ENCODE results near the gene DNMBP. TPM values are rescaled to one million over a fixed set of nuclear protein-coding genes. Genes with fewer than 3 reads are reported as not detected.

DNMBP gene
- polyA plus RNA-seq (2013, experiment 1 of 2; ENCODE audit: insufficient read length): 13.7 TPM
- polyA plus RNA-seq (2013, experiment 2 of 2; ENCODE audit: insufficient read length): 13.5 TPM

- peak; percentile 86 for DNase-seq
Observed at GRCh38 chr10:100009793-100010676, at the start of gene DNMBP. DNMBP (minus strand) TSS chr10:100009947; CDS start chr10:99972124, 37,823 bp downstream.

- DNase-seq: no peak
Observed at GRCh38 chr10:100057948-100058347, 48.2 kb upstream of the DNMBP start.

DNA sequence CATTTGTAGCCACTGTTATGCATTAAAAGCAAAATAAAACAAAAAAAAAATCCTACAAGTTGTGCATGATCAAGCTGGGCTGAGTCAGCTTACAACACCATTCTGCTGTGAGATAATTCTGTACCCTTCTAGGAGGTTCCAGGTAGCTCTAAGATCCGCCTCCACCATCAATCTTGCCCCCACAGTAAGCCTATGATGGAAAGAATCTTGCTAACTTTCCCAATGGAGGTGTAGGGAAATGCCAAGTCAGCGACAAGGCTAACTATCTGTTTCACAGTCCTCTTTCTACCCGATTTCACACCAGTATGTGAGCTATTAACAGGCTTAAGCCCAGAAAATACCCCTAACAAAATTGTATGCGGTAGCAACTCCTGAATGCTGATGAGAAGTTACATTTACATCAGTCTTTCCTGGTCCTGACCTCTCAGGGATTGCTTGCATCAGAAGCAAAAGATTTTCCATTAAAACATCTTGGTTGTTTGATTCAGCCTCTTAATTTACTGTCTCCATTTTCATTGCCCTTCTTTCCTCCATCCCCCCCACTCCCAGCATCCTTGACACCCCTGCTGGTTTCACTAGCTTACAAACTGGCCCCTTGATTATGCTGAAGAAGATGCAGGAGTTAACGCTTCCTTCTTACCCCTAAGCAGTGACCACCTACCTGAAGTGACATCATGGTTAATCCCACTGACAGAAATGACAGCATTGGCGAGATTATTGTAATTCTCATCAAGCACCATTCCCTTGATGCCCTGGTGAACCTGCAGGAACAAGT is 44.1 kb upstream of the DNMBP start:
- DNase-seq: no peak

DNA sequence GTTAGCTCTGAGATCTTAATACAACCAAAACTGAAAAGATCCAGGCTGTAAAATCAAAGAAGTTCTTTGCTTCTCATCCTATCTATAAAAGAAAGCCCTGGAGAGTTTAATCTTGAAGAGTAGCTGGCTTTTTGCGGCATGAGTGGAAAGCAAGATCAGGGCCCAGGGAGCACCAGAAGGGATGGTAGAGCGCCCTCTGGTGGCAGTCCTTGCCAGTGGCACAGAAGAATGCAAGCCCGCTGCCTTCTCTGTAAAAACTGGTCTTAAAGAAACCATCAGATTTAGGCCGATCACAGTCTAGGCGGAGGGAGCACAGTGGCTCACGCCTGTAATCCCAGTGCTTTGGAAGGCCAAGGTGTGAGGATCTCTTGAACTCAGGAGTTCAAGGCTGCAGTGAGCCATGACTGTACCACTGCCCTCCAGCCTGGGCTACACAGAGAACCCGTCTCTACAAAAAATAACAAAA is 36.3 kb upstream of the DNMBP start:
- DNase-seq: peak; percentile 78

GRCh38 chr10:100045592-100045991 is 35.8 kb upstream of the DNMBP start:
- no peak for DNase-seq

- peak; percentile 22 for DNase-seq
Observed at GRCh38 chr10:100043796-100044195, 34.0 kb upstream of the DNMBP start.

DNA sequence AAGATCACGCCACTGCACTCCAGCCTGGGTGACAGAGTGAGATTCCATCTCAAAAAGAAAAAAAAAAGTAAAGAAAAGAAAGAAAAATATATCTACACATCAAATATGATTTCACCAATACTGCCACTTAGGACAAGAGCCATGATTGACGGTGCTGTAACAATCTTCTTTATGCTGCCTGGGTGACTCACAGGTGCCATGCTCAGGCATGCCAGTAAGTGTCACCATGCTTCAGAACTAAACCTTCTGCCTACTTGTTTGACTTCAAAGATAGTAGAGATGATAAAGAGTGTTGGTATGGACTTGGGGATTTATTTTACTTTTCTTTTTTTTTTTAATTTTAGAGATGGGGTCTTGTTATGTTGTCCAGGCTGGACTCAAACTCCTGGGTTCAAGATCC is 33.6 kb upstream of the DNMBP start:
- no peak for DNase-seq

GRCh38 chr10:100041306-100042002 is 31.7 kb upstream of the DNMBP start:
- DNase-seq: no peak

- DNase-seq: no peak
Observed at GRCh38 chr10:100038561-100039071, 28.9 kb upstream of the DNMBP start.

DNA sequence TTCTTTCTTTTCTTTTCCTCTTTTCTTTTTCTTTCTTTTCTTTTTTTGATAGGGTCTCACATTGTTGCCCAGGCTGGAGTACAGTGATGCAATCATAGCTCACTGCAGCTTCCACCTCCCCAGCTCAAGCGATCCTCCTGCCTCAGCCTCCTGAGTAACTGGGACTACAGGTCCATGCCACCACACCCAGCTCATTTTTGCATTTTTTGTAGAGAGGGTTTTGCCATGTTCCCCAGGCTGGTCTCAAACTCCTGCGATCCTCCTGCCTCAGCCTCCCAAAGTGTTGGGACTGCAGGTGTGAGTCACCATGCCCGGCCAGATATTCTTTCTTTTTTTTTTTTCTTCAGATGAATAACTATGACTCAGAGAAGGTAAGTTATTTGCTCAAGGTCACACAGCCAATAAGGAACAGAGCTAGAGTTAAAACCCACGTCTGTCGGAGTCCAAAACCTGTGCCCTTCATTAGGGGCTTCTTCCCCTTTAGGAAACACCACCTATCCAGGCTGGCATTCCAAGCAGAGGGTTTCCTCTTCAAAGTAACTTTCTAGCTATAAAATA is 28.1 kb upstream of the DNMBP start:
- DNase-seq: no peak

DNA sequence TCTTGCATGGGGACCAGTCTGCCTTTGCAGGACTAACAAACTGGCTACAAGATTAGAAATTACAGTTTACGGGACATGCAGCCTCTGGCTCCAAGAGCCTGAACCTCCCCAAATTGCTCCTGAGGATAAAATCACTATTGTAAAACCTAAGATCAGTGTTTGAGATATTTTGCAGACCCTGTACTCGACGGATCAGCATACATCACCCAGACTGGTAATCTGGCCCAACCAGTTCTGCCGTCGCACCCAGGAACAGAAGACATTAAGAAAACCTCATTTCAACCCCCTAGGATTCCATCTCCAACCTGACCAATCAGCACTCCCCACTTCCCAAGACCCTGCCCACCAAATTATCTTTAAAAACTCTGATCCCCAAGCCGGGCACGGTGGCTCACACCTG is 27.1 kb upstream of the DNMBP start:
- DNase-seq: no peak

GRCh38 chr10:100033766-100034418 is 24.1 kb upstream of the DNMBP start:
- no peak for DNase-seq

DNA sequence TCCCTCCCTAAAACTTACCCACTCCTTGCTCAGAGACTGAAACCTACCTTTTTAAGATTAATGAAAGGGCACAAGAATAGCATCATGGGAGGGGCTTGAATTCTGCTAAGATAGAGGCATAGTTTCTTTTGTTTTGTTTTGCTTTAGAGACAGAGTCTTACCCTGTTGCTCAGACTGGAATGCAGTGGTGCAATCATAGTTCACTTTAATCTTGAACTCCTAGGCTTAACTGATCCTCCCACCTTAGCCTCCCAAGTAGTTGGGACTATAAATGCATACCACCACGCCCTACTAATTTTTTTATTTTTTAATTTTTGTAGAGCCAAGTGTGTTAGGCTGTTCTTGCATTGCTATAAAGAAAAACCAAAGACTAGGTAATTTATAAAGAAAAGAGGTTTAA is 17.7 kb upstream of the DNMBP start:
- DNase-seq: no peak

- no peak for DNase-seq
Observed at GRCh38 chr10:100025576-100025975, 15.8 kb upstream of the DNMBP start.

GRCh38 chr10:100024748-100025147 is 15.0 kb upstream of the DNMBP start:
- no peak for DNase-seq

DNA sequence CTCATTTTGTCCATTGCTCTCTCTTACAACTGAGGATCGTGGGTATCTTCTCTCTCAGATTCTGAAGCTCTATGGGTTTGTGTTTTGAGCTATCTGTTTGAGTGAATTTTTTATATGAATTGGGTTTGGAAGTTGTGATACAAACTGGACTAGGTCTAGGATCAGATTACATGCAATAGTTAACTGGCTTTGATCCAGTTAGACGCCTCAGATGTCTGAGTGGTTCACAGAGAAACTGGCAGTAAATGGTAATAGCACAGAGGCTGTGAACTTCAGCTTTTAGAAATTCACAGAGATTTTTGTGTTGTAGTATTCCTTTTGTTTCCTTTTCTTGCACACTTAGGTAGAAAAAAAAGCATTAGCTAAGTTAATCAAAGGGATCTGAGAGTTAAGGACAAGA is 12.7 kb upstream of the DNMBP start:
- DNase-seq: peak; percentile 53

GRCh38 chr10:100021322-100021721 is 11.6 kb upstream of the DNMBP start:
- DNase-seq: no peak

DNA sequence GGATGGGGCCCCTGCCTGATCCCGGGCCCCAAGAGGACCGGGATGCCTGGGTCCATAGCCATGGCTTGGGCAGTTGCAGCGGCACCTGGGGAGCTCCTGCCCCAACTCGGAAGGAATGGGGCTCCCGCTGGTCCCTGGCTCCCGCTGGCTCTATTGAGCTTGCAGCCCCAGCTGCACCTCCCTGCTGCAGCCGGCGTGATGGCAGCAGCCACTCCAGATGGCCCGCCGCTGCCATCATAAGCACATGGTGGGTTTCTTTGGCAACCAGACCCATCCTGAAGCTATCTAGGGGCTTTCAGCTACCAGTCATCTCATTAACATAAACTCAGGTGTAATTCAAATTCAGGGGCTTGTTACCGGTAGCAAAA is 11.1 kb upstream of the DNMBP start:
- DNase-seq: no peak

- no peak for DNase-seq
Observed at GRCh38 chr10:100020142-100020885, 10.6 kb upstream of the DNMBP start.

DNA sequence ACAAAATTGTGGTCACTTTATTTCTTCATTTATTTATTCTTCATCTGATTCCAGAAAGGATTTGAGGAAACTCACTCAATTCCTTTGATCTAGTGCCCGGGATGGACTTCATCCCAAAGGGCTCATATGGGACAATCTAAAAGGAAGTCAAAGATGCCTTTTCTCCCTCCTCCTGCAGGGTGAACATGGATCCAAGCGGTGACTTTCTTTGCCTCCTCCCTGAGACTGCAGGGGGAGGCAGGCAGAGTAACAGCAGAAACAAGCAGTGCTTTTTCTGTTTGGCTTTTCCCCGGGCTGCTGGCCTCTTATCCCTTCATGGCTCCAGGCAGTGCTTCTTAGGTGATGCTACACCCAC is 10.0 kb upstream of the DNMBP start:
- DNase-seq: no peak
